GM23338 (cell line): ENCODE data around the gene OSBPL1A. TPM values are rescaled to one million over a fixed set of nuclear protein-coding genes. Genes with fewer than 3 reads are reported as not detected.

Experiments used
- ATAC-seq: fragments of 200-7000 bp; cut with Tn5 transposase; 3 replicates; pipeline ENCODE4 v1.9.1; 2020
- DNase-seq: peaks from one replicate; pipeline ENCODE4 v3.0.0-alpha.2; 2015; ENCODE audit warnings: low spot score
- H2AFZ ChIP-seq: fragments of 200-600 bp; sonication (generic); 2 replicates; pipeline ENCODE4 v1.8.0; 2016; ENCODE audit warnings: antibody characterized with exemption, mild to moderate bottlenecking, moderate library complexity
- H3F3A ChIP-seq: fragments of 200-600 bp; sonication (generic); replicated peaks from 2 replicates; pipeline ENCODE4 v1.8.0; 2017; ENCODE audit warnings: antibody characterized with exemption, mixed run types, low read depth
- H3K27ac ChIP-seq: fragments of 200-600 bp; sonication (generic); 2 replicates; pipeline ENCODE4 v1.6.1; 2016; ENCODE audit warnings: low read depth
- H3K27me3 ChIP-seq: fragments of 200-600 bp; sonication (generic); 2 replicates; pipeline ENCODE4 v1.8.0; 2016; ENCODE audit warnings: mild to moderate bottlenecking, mixed run types, moderate library complexity; ENCODE audit not compliant: insufficient read depth
- H3K36me3 ChIP-seq: fragments of 200-600 bp; sonication (generic); 2 replicates; pipeline ENCODE4 v1.8.0; 2016; ENCODE audit warnings: mild to moderate bottlenecking; ENCODE audit not compliant: insufficient read depth
- H3K4me1 ChIP-seq: fragments of 200-600 bp; sonication (generic); 2 replicates; pipeline ENCODE4 v1.8.0; 2016; ENCODE audit warnings: mild to moderate bottlenecking, moderate library complexity; ENCODE audit not compliant: insufficient read depth
- H3K4me2 ChIP-seq: fragments of 200-600 bp; sonication (generic); 2 replicates; pipeline ENCODE4 v1.7.1; 2017; ENCODE audit warnings: mixed run types
- H3K4me3 ChIP-seq: fragments of 200-600 bp; sonication (generic); 2 replicates; pipeline ENCODE4 v1.6.1; 2016; ENCODE audit warnings: mixed run types
- H3K79me2 ChIP-seq: fragments of 200-600 bp; sonication (generic); replicated peaks from 2 replicates; pipeline ENCODE4 v1.8.0; 2017; ENCODE audit warnings: mild to moderate bottlenecking; ENCODE audit not compliant: insufficient read depth
- H3K9me2 ChIP-seq: fragments of 200-600 bp; sonication (generic); 2 replicates; pipeline ENCODE4 v1.8.0; 2017; ENCODE audit not compliant: insufficient read depth
- H4K20me1 ChIP-seq: fragments of 200-600 bp; sonication (generic); replicated peaks from 2 replicates; pipeline ENCODE4 v1.8.0; 2017; ENCODE audit warnings: mild to moderate bottlenecking; ENCODE audit not compliant: insufficient read depth
- H3K27ac Mint-ChIP-seq: 2 replicates; pipeline ENCODE4 v1.8.0; 2020; ENCODE audit warnings: inconsistent platforms, mild to moderate bottlenecking, moderate library complexity, mixed read lengths
- H3K27me3 Mint-ChIP-seq: 3 replicates; pipeline ENCODE4 v1.8.0; 2022; ENCODE audit warnings: low read depth, mild to moderate bottlenecking, moderate library complexity, mixed read lengths, inconsistent platforms; ENCODE audit not compliant: insufficient read depth, poor library complexity
- H3K36me3 Mint-ChIP-seq: 3 replicates; pipeline ENCODE4 v1.8.0; 2021; ENCODE audit warnings: low read depth, mild to moderate bottlenecking, inconsistent platforms, moderate library complexity, mixed read lengths
- H3K4me1 Mint-ChIP-seq: 3 replicates; pipeline ENCODE4 v1.8.0; 2020; ENCODE audit warnings: mild to moderate bottlenecking, inconsistent platforms, mixed read lengths
- H3K4me3 Mint-ChIP-seq: 3 replicates; pipeline ENCODE4 v1.8.0; 2021; ENCODE audit warnings: moderate library complexity, mild to moderate bottlenecking, inconsistent platforms, mixed read lengths
- H3K9me3 Mint-ChIP-seq: 3 replicates; pipeline ENCODE4 v1.8.0; 2020; ENCODE audit warnings: moderate library complexity, mild to moderate bottlenecking, inconsistent platforms, mixed read lengths
- CREB1 ChIP-seq: fragments of 250-450 bp; sonication (Bioruptor Pico); IDR thresholded peaks from 2 replicates; pipeline ENCODE4 v1.5.0; 2020; ENCODE audit warnings: low read depth, mild to moderate bottlenecking, moderate library complexity
- EZH2phosphoT487 ChIP-seq: fragments of 200-600 bp; sonication (generic); IDR thresholded peaks from one replicate; pipeline ENCODE4 v1.8.1; 2018; ENCODE audit warnings: antibody characterized with exemption; ENCODE audit not compliant: unreplicated experiment
- JUNB ChIP-seq: IDR thresholded peaks from one replicate; pipeline ENCODE4 v1.6.1; 2016; ENCODE audit warnings: antibody characterized with exemption; ENCODE audit not compliant: unreplicated experiment
- NANOG ChIP-seq: IDR thresholded peaks from 2 replicates; pipeline ENCODE4 v1.6.1; 2016; ENCODE audit warnings: antibody characterized with exemption, borderline replicate concordance
- POLR2AphosphoS5 ChIP-seq: IDR thresholded peaks from 2 replicates; pipeline ENCODE4 v1.6.1; 2016; ENCODE audit warnings: antibody characterized with exemption, low read depth
- STAT1 ChIP-seq: IDR thresholded peaks from one replicate; pipeline ENCODE4 v1.6.1; 2016; ENCODE audit warnings: antibody characterized with exemption; ENCODE audit not compliant: unreplicated experiment
- ZNF114 ChIP-seq: fragments of 250-450 bp; sonication (Bioruptor Pico); IDR thresholded peaks from 2 replicates; pipeline ENCODE4 v1.5.0; 2020; ENCODE audit warnings: mild to moderate bottlenecking, moderate library complexity
- ZNF331 ChIP-seq: fragments of 250-450 bp; sonication (Bioruptor Pico); IDR thresholded peaks from 2 replicates; pipeline ENCODE4 v1.5.0; 2020; ENCODE audit warnings: low read depth, mild to moderate bottlenecking, moderate library complexity
- ZNF462 ChIP-seq: fragments of 250-450 bp; sonication (Bioruptor Pico); IDR thresholded peaks from 2 replicates; pipeline ENCODE4 v1.5.0; 2020; ENCODE audit warnings: mild to moderate bottlenecking, moderate library complexity
- polyA plus RNA-seq: library from polyadenylated mRNA; unstranded; fragments of >200 nt; fragmentation: Nextera tagmentation; extraction: Ambion mirVana; gene quantifications from 2 replicates; pipeline ENCODE4 v1.2.1, GENCODE V29; 2016
- total RNA-seq: library from RNA; depleted of rRNA; stranded (reverse); fragments of >200 nt; shearing (Covaris generic); gene quantifications from 2 replicates; pipeline ENCODE4 v1.2.3, GENCODE V29; 2014
- TF ChIP-seq, protein P1 (sequence below): IDR thresholded peaks from 2 replicates; pipeline ENCODE4 v1.6.1; 2016; ENCODE audit warnings: antibody characterized with exemption
- TF ChIP-seq, protein P2 (sequence below), 2 experiments: fragments of 200-600 bp in 1 of 2; sonication (generic) in 1 of 2; conservative IDR thresholded peaks; 2 replicates each; pipeline versions ENCODE4 v1.5.1 to v1.6.1; 2016 to 2017; ENCODE audit warnings: antibody characterized with exemption in 2 of 2, low read depth in 2 of 2, mild to moderate bottlenecking in 2 of 2, moderate library complexity in 1 of 2
- TF ChIP-seq, protein P3 (sequence below): IDR thresholded peaks from one replicate; pipeline ENCODE4 v1.6.1; 2018; ENCODE audit warnings: antibody characterized with exemption; ENCODE audit not compliant: unreplicated experiment

Gene OSBPL1A
- total and polyA plus RNA-seq, 2 experiments from 2014 or later, result 55.6 to 71.4 TPM

DNA sequence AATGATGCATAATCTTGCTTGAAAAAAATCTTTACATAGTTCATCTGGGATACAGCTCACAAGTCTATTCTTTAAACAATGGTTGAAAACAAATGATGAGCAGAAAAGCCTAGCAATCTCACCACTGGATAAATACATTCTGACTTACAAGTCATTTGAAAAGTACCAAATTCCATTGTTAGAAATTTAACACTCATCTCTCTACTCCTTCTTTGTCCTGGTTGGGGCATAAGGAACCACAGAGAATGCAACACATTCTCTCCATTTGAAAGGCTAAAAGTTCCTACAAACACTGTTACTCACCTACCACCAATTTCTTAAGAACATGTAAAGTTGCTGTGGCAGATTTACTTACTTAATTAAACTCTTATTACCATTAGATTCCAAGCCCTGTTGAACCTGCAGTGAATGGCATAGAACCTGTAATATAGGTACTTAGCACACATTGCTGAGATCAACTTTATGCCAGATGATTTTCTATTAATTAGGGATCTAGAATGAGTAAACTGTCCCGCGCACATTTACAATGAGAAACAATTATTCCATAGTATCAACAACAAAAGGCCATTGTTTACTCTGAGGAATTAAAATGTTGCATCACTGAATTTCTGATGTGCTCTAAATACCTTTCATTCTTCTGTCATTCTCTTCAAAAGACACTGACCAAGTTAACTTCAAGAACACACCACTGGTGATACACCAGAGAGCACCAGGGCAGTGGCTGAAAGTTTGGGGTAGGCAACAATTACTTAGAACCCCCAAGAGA lies 189.2 kb downstream of the OSBPL1A start:
- Histone ChIP-seq H3K9me2 (no peaks in the 10 kb centered on the region), H2AFZ (no peak overlapping the region), H3K4me3 (no peak overlapping the region), H3K27ac (peak overlapping the region; percentile 21; the same call in 1 of the 2 replicates), H3K4me2 (no peak overlapping the region; the same call in 1 of the 2 replicates), H3K4me1 (peaks cover 18% of the 10 kb centered on the region), H3K79me2 (no peaks in the 10 kb centered on the region; the same call in 1 of the 2 replicates), H4K20me1 (no peaks in the 10 kb centered on the region), H3F3A (no peaks in the 10 kb centered on the region), H3K27me3 (no peaks in the 10 kb centered on the region), H3K36me3 (no peaks in the 10 kb centered on the region)
- Mint-ChIP-seq H3K4me1 (peaks cover 14% of the 10 kb centered on the region), H3K36me3 (peaks cover 3% of the 10 kb centered on the region; the same call in 1 of the 3 replicates), H3K27ac (peak overlapping the region; percentile 11), H3K4me3 (no peak overlapping the region), H3K27me3 (no peaks in the 10 kb centered on the region), H3K9me3 (no peaks in the 10 kb centered on the region)
- TF ChIP-seq NANOG, result no peak
- TF ChIP-seq CREB1 (CRISPR knock-in tag), result no peak
- TF ChIP-seq, protein P1, sequence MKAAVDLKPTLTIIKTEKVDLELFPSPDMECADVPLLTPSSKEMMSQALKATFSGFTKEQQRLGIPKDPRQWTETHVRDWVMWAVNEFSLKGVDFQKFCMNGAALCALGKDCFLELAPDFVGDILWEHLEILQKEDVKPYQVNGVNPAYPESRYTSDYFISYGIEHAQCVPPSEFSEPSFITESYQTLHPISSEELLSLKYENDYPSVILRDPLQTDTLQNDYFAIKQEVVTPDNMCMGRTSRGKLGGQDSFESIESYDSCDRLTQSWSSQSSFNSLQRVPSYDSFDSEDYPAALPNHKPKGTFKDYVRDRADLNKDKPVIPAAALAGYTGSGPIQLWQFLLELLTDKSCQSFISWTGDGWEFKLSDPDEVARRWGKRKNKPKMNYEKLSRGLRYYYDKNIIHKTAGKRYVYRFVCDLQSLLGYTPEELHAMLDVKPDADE, result no peak
- TF ChIP-seq, protein P2, sequence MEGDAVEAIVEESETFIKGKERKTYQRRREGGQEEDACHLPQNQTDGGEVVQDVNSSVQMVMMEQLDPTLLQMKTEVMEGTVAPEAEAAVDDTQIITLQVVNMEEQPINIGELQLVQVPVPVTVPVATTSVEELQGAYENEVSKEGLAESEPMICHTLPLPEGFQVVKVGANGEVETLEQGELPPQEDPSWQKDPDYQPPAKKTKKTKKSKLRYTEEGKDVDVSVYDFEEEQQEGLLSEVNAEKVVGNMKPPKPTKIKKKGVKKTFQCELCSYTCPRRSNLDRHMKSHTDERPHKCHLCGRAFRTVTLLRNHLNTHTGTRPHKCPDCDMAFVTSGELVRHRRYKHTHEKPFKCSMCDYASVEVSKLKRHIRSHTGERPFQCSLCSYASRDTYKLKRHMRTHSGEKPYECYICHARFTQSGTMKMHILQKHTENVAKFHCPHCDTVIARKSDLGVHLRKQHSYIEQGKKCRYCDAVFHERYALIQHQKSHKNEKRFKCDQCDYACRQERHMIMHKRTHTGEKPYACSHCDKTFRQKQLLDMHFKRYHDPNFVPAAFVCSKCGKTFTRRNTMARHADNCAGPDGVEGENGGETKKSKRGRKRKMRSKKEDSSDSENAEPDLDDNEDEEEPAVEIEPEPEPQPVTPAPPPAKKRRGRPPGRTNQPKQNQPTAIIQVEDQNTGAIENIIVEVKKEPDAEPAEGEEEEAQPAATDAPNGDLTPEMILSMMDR (conservative IDR thresholded peaks at IDR 0.05; ENCODE audit: low read depth in 2 of 2), result no peak
- no peak for TF ChIP-seq ZNF114 (CRISPR knock-in tag)
- no peak for TF ChIP-seq POLR2AphosphoS5
- TF ChIP-seq EZH2phosphoT487, result no peak
- no peak for TF ChIP-seq ZNF462 (CRISPR knock-in tag)
- TF ChIP-seq ZNF331 (CRISPR knock-in tag), result no peak
- no peak for TF ChIP-seq JUNB
- TF ChIP-seq, protein P3, sequence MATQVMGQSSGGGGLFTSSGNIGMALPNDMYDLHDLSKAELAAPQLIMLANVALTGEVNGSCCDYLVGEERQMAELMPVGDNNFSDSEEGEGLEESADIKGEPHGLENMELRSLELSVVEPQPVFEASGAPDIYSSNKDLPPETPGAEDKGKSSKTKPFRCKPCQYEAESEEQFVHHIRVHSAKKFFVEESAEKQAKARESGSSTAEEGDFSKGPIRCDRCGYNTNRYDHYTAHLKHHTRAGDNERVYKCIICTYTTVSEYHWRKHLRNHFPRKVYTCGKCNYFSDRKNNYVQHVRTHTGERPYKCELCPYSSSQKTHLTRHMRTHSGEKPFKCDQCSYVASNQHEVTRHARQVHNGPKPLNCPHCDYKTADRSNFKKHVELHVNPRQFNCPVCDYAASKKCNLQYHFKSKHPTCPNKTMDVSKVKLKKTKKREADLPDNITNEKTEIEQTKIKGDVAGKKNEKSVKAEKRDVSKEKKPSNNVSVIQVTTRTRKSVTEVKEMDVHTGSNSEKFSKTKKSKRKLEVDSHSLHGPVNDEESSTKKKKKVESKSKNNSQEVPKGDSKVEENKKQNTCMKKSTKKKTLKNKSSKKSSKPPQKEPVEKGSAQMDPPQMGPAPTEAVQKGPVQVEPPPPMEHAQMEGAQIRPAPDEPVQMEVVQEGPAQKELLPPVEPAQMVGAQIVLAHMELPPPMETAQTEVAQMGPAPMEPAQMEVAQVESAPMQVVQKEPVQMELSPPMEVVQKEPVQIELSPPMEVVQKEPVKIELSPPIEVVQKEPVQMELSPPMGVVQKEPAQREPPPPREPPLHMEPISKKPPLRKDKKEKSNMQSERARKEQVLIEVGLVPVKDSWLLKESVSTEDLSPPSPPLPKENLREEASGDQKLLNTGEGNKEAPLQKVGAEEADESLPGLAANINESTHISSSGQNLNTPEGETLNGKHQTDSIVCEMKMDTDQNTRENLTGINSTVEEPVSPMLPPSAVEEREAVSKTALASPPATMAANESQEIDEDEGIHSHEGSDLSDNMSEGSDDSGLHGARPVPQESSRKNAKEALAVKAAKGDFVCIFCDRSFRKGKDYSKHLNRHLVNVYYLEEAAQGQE, result no peak
- no peak for TF ChIP-seq STAT1
- peak; percentile 42 for ATAC-seq
- peak; percentile 29 for DNase-seq
